Mesenchymal stem cell (in vitro differentiated cells and primary cell): Measurements from ENCODE around the gene TENM4.

ENCODE experiments used
- DNase-seq: peaks from one replicate; pipeline ENCODE4 v3.0.0-alpha.2; 2013
- H2AFZ ChIP-seq: one replicate; pipeline ENCODE4 v1.6.1; 2013; ENCODE audit warnings: low read depth, mild to moderate bottlenecking, control low read depth, inconsistent platforms, low read length, moderate library complexity
- H2AK5ac ChIP-seq: 2 replicates; pipeline ENCODE4 v1.6.1; 2013; ENCODE audit warnings: low read length, moderate library complexity, mild to moderate bottlenecking, inconsistent platforms; ENCODE audit not compliant: severe bottlenecking
- H2BK120ac ChIP-seq: one replicate; pipeline ENCODE4 v1.6.1; 2013; ENCODE audit warnings: low read depth, mild to moderate bottlenecking, inconsistent platforms, low read length, moderate library complexity
- H2BK12ac ChIP-seq, 2 experiments: one replicate each; pipeline ENCODE4 v1.6.1; 2013; ENCODE audit warnings: inconsistent platforms in 2 of 2, low read length in 2 of 2, mild to moderate bottlenecking in 2 of 2, moderate library complexity in 2 of 2, control low read depth in 1 of 2
- H2BK15ac ChIP-seq: one replicate; pipeline ENCODE4 v1.6.1; 2013; ENCODE audit warnings: mild to moderate bottlenecking, low read depth, inconsistent platforms; ENCODE audit not compliant: poor library complexity, severe bottlenecking
- H2BK5ac ChIP-seq: 2 replicates; pipeline ENCODE4 v1.6.1; 2013; ENCODE audit warnings: low read depth, mild to moderate bottlenecking, low read length, control low read depth, inconsistent platforms; ENCODE audit not compliant: poor library complexity, severe bottlenecking
- H3K14ac ChIP-seq, 2 experiments: one replicate each; pipeline ENCODE4 v1.6.1; 2013; ENCODE audit warnings: inconsistent platforms in 2 of 2, low read length in 2 of 2, control low read depth in 1 of 2, mild to moderate bottlenecking in 1 of 2, moderate library complexity in 1 of 2
- H3K18ac ChIP-seq, 2 experiments: one replicate each; pipeline ENCODE4 v1.6.1; 2013; ENCODE audit warnings: inconsistent platforms in 2 of 2, low read length in 2 of 2, control low read depth in 1 of 2, low read depth in 1 of 2, mild to moderate bottlenecking in 1 of 2
- H3K23ac ChIP-seq, 2 experiments: one replicate each; pipeline ENCODE4 v1.6.1; 2013; ENCODE audit warnings: inconsistent platforms in 2 of 2, low read length in 2 of 2, mild to moderate bottlenecking in 2 of 2, moderate library complexity in 2 of 2, control low read depth in 1 of 2
- H3K27ac ChIP-seq: 2 replicates; pipeline ENCODE4 v1.5.1; 2013; ENCODE audit warnings: mild to moderate bottlenecking, moderate library complexity, low read length, control low read depth, inconsistent platforms; ENCODE audit not compliant: poor library complexity, severe bottlenecking
- H3K27me3 ChIP-seq, 2 experiments: 2 replicates each; pipeline versions ENCODE4 v1.6.1 to v1.7.0; 2013; ENCODE audit warnings: low read length in 2 of 2, mild to moderate bottlenecking in 2 of 2, moderate library complexity in 2 of 2, control low read depth in 1 of 2, inconsistent platforms in 1 of 2; ENCODE audit not compliant: control insufficient read depth in 1 of 2, insufficient read depth in 1 of 2
- H3K36me3 ChIP-seq, 2 experiments: 2 replicates each; pipeline versions ENCODE4 v1.6.1 to v1.7.0; 2013; ENCODE audit warnings: low read length in 2 of 2, control low read depth in 1 of 2, inconsistent platforms in 1 of 2, low read depth in 1 of 2, mild to moderate bottlenecking in 1 of 2; ENCODE audit not compliant: insufficient read depth in 2 of 2, control insufficient read depth in 1 of 2
- H3K4ac ChIP-seq, 2 experiments: one replicate each; pipeline ENCODE4 v1.6.1; 2013; ENCODE audit warnings: inconsistent platforms in 2 of 2, low read length in 2 of 2, mild to moderate bottlenecking in 2 of 2, moderate library complexity in 2 of 2, control low read depth in 1 of 2, low read depth in 1 of 2
- H3K4me1 ChIP-seq: 2 replicates; pipeline ENCODE4 v1.6.1; 2013; ENCODE audit warnings: low read depth, low read length, control low read depth; ENCODE audit not compliant: control insufficient read depth, insufficient read depth
- H3K4me2 ChIP-seq: 2 replicates; pipeline ENCODE4 v1.6.1; 2013; ENCODE audit warnings: low read length, mild to moderate bottlenecking, inconsistent platforms; ENCODE audit not compliant: poor library complexity, severe bottlenecking
- H3K4me3 ChIP-seq, 2 experiments: 2 replicates each; pipeline versions ENCODE4 v1.5.1 to v1.7.0; 2013; ENCODE audit warnings: low read length in 2 of 2, mild to moderate bottlenecking in 2 of 2, control low read depth in 1 of 2, low read depth in 1 of 2; ENCODE audit not compliant: insufficient read depth in 1 of 2
- H3K79me1 ChIP-seq: replicated peaks from 2 replicates; pipeline ENCODE4 v1.6.1; 2013; ENCODE audit warnings: mild to moderate bottlenecking, control low read depth, low read length, inconsistent platforms; ENCODE audit not compliant: poor library complexity, severe bottlenecking
- H3K9ac ChIP-seq: 2 replicates; pipeline ENCODE4 v1.7.0; 2013; ENCODE audit warnings: mild to moderate bottlenecking, low read length, moderate library complexity
- H3K9me3 ChIP-seq: 2 replicates; pipeline ENCODE4 v1.7.0; 2013; ENCODE audit warnings: mild to moderate bottlenecking, low read length; ENCODE audit not compliant: control insufficient read depth
- H4K8ac ChIP-seq: one replicate; pipeline ENCODE4 v1.6.1; 2013; ENCODE audit warnings: inconsistent platforms, mild to moderate bottlenecking, low read length, moderate library complexity
- H4K91ac ChIP-seq: one replicate; pipeline ENCODE4 v1.6.1; 2013; ENCODE audit warnings: mild to moderate bottlenecking, low read length, inconsistent platforms
- WGBS: methylation state at CpG from one replicate; pipeline ENCODE4 v1.1.7; 2013; ENCODE audit warnings: mixed read lengths; 5-methylcytosine and 5-hydroxymethylcytosine counted together

The TENM4 gene

GRCh38 chr11:79113054-79113690 is 327.7 kb downstream of the TENM4 start:
- H3K79me1 ChIP-seq, result no peaks in the 10 kb centered on the region
- H3K4ac ChIP-seq, result no peak overlapping the region
- no peak overlapping the region for H3K4me2 ChIP-seq
- no peak overlapping the region for H2BK15ac ChIP-seq
- H3K4me3 ChIP-seq, result no peak overlapping the region
- no peaks in the 10 kb centered on the region for H3K9me3 ChIP-seq
- no peaks in the 10 kb centered on the region for H3K27me3 ChIP-seq
- H2BK5ac ChIP-seq, result no peak overlapping the region
- no peak overlapping the region for H3K14ac ChIP-seq
- H3K23ac ChIP-seq, result no peak overlapping the region
- H2BK12ac ChIP-seq, result no peak overlapping the region
- no peak overlapping the region for H4K8ac ChIP-seq
- H2BK120ac ChIP-seq, result no peak overlapping the region
- H2AK5ac ChIP-seq, result no peak overlapping the region
- WGBS, result 92% methylated on average over 3 of the region's 5 CpGs
- no peak for DNase-seq
- no peak overlapping the region for H4K91ac ChIP-seq
- H3K18ac ChIP-seq, result no peak overlapping the region
- no peak overlapping the region for H3K27ac ChIP-seq
- H3K9ac ChIP-seq, result no peak overlapping the region
- H3K36me3 ChIP-seq, result no peaks in the 10 kb centered on the region
- H2AFZ ChIP-seq, result no peak overlapping the region
- peaks cover 3% of the 10 kb centered on the region for H3K4me1 ChIP-seq

GRCh38 chr11:79110796-79111195 is 330.0 kb downstream of the TENM4 start:
- H3K27me3 ChIP-seq, result no peaks in the 10 kb centered on the region
- H2AFZ ChIP-seq, result no peak overlapping the region
- no peak overlapping the region for H2BK5ac ChIP-seq
- 95% methylated on average over 4 of the region's 5 CpGs for WGBS
- H3K4me2 ChIP-seq, result no peak overlapping the region
- no peak overlapping the region for H3K4me3 ChIP-seq
- no peak for DNase-seq
- H2BK12ac ChIP-seq, result no peak overlapping the region
- no peak overlapping the region for H3K27ac ChIP-seq
- H2BK15ac ChIP-seq, result no peak overlapping the region
- peaks cover 3% of the 10 kb centered on the region for H3K4me1 ChIP-seq
- peaks cover 0 to 4% of the 10 kb centered on the region in 2 experiments for H3K36me3 ChIP-seq
- no peak overlapping the region for H2AK5ac ChIP-seq
- H3K23ac ChIP-seq, result no peak overlapping the region
- H3K9me3 ChIP-seq, result no peaks in the 10 kb centered on the region
- no peak overlapping the region for H4K91ac ChIP-seq
- H3K79me1 ChIP-seq, result no peaks in the 10 kb centered on the region
- no peak overlapping the region for H3K14ac ChIP-seq
- H4K8ac ChIP-seq, result no peak overlapping the region
- H2BK120ac ChIP-seq, result no peak overlapping the region
- no peak overlapping the region for H3K18ac ChIP-seq
- H3K4ac ChIP-seq, result no peak overlapping the region
- H3K9ac ChIP-seq, result no peak overlapping the region

- H3K23ac ChIP-seq, result no peak overlapping the region
- no peak overlapping the region for H4K91ac ChIP-seq
- no peaks in the 10 kb centered on the region for H3K79me1 ChIP-seq
- peaks cover 0 to 4% of the 10 kb centered on the region in 2 experiments for H3K36me3 ChIP-seq
- no peak overlapping the region for H3K27ac ChIP-seq
- no peak overlapping the region for H3K4me3 ChIP-seq
- no peak overlapping the region for H2BK15ac ChIP-seq
- H3K4me2 ChIP-seq, result no peak overlapping the region
- no peaks in the 10 kb centered on the region for H3K27me3 ChIP-seq
- H3K14ac ChIP-seq, result no peak overlapping the region
- no peak overlapping the region for H2BK5ac ChIP-seq
- no peak overlapping the region for H2BK120ac ChIP-seq
- no peak overlapping the region for H3K18ac ChIP-seq
- no peak overlapping the region for H4K8ac ChIP-seq
- H2AK5ac ChIP-seq, result no peak overlapping the region
- WGBS, result 90% methylated on average over 3 of the region's 3 CpGs
- H3K4ac ChIP-seq, result no peak overlapping the region
- H3K9ac ChIP-seq, result no peak overlapping the region
- no peak overlapping the region for H2BK12ac ChIP-seq
- DNase-seq, result no peak
- H3K9me3 ChIP-seq, result no peaks in the 10 kb centered on the region
- H2AFZ ChIP-seq, result no peak overlapping the region
- H3K4me1 ChIP-seq, result peaks cover 3% of the 10 kb centered on the region
These were observed 330.5 kb downstream of the TENM4 start for GRCh38 chr11:79110321-79110720.

GRCh38 chr11:79108851-79109250 is 332.0 kb downstream of the TENM4 start:
- no peak overlapping the region for H2AK5ac ChIP-seq
- H3K9me3 ChIP-seq, result no peaks in the 10 kb centered on the region
- no peak overlapping the region for H3K18ac ChIP-seq
- no peak overlapping the region for H3K14ac ChIP-seq
- peaks cover 3% of the 10 kb centered on the region for H3K4me1 ChIP-seq
- H3K4me2 ChIP-seq, result no peak overlapping the region
- H3K9ac ChIP-seq, result no peak overlapping the region
- H3K79me1 ChIP-seq, result no peaks in the 10 kb centered on the region
- H3K27me3 ChIP-seq, result no peaks in the 10 kb centered on the region
- WGBS, result 79% methylated on average over 7 of the region's 7 CpGs
- no peak overlapping the region for H2AFZ ChIP-seq
- H3K36me3 ChIP-seq, result peaks cover 0 to 4% of the 10 kb centered on the region in 2 experiments
- H3K27ac ChIP-seq, result no peak overlapping the region
- no peak overlapping the region for H2BK15ac ChIP-seq
- no peak for DNase-seq
- H3K4me3 ChIP-seq, result no peak overlapping the region
- H2BK5ac ChIP-seq, result no peak overlapping the region
- no peak overlapping the region for H3K23ac ChIP-seq
- no peak overlapping the region for H4K8ac ChIP-seq
- H3K4ac ChIP-seq, result no peak overlapping the region
- no peak overlapping the region for H4K91ac ChIP-seq
- no peak overlapping the region for H2BK120ac ChIP-seq
- H2BK12ac ChIP-seq, result no peak overlapping the region
